Endodermal cell (in vitro differentiated cells): ENCODE data around the gene OR5D13. TPM values are rescaled to one million over a fixed set of nuclear protein-coding genes. Genes with fewer than 3 reads are reported as not detected.
A peak's percentile ranks its signal among the peaks of the same experiment; 100 is the strongest.

Experiments used
- DNase-seq: peaks from one replicate; pipeline ENCODE4 v3.0.0-alpha.2; 2017
- H3K27ac ChIP-seq: 2 replicates; pipeline ENCODE4 v1.5.1; 2013; ENCODE audit warnings: mild to moderate bottlenecking, low read depth, low read length, moderate library complexity
- H3K27me3 ChIP-seq: 2 replicates; pipeline ENCODE4 v1.6.1; 2013; ENCODE audit warnings: mild to moderate bottlenecking, low read length, moderate library complexity; ENCODE audit not compliant: insufficient read depth, control insufficient read depth, poor library complexity, severe bottlenecking
- H3K36me3 ChIP-seq: 2 replicates; pipeline ENCODE4 v1.7.0; 2013; ENCODE audit warnings: mild to moderate bottlenecking, low read length, moderate library complexity; ENCODE audit not compliant: control insufficient read depth, insufficient read depth
- H3K4me1 ChIP-seq: one replicate; pipeline ENCODE4 v1.7.0; 2013; ENCODE audit warnings: low read length; ENCODE audit not compliant: control insufficient read depth, insufficient read depth
- H3K4me3 ChIP-seq: 2 replicates; pipeline ENCODE4 v1.5.1; 2013; ENCODE audit warnings: mild to moderate bottlenecking, low read length, moderate library complexity
- H3K9ac ChIP-seq: 2 replicates; pipeline ENCODE4 v1.6.1; 2013; ENCODE audit warnings: mild to moderate bottlenecking, low read length, moderate library complexity; ENCODE audit not compliant: poor library complexity, severe bottlenecking; ENCODE audit errors: extremely low read depth
- H3K9me3 ChIP-seq: 2 replicates; pipeline ENCODE4 v1.6.1; 2013; ENCODE audit warnings: mild to moderate bottlenecking, low read length, moderate library complexity; ENCODE audit not compliant: control insufficient read depth
- H3K27ac Mint-ChIP-seq: 2 replicates; pipeline ENCODE4 v1.8.0; 2020; ENCODE audit warnings: mixed read lengths
- H3K27me3 Mint-ChIP-seq: 2 replicates; pipeline ENCODE4 v1.8.0; 2021; ENCODE audit warnings: mild to moderate bottlenecking, mixed read lengths; ENCODE audit not compliant: insufficient read depth
- H3K36me3 Mint-ChIP-seq: 2 replicates; pipeline ENCODE4 v1.8.0; 2020; ENCODE audit warnings: low read depth, mixed read lengths
- H3K4me1 Mint-ChIP-seq: 2 replicates; pipeline ENCODE4 v1.8.0; 2020; ENCODE audit warnings: mixed read lengths
- H3K4me3 Mint-ChIP-seq: 2 replicates; pipeline ENCODE4 v1.8.0; 2020; ENCODE audit warnings: mild to moderate bottlenecking, moderate library complexity, mixed read lengths
- H3K9me3 Mint-ChIP-seq: 2 replicates; pipeline ENCODE4 v1.8.0; 2020; ENCODE audit warnings: mild to moderate bottlenecking, mixed read lengths
- CTCF ChIP-seq: fragments of 200-600 bp; sonication (generic); conservative IDR thresholded peaks from 2 replicates; pipeline ENCODE4 v1.5.0; 2021; ENCODE audit warnings: antibody characterized with exemption, mild to moderate bottlenecking
- WGBS, 2 experiments: methylation state at CpG; one replicate each; pipeline versions ENCODE4 v1.1.5 to v1.1.7; 2013; ENCODE audit warnings: missing lambda C conversion rate in 2 of 2, mixed read lengths in 1 of 2; ENCODE audit not compliant: insufficient coverage in 1 of 2, insufficient read length in 1 of 2; 5-methylcytosine and 5-hydroxymethylcytosine counted together
- long read RNA-seq, 4 experiments: library from polyadenylated mRNA in 2 of 4; library from RNA in 1 of 4; library from capped mRNA in 1 of 4; stranded (forward) in 3 of 4; unstranded in 1 of 4; transcript quantifications; one replicate each; pipeline ENCODE4 v2.0.0, GENCODE V29; 2020 to 2021; ENCODE audit warnings: inconsistent platforms in 1 of 4
- polyA plus RNA-seq, 2 experiments: library from polyadenylated mRNA; stranded (reverse); fragments of 50-300 nt; gene quantifications; one replicate each; pipeline ENCODE4 v1.2.3, GENCODE V29; 2013
- total RNA-seq, 2 donors: library from RNA; stranded (reverse); fragmentation: NEBNext Ultra II Directional in 1 of 2; extraction: Animal tissue kit (Norgen Biotek cat#: 25700) in 1 of 2; gene quantifications; 2 replicates in 1 of 2; 3 replicates in 1 of 2; pipeline ENCODE4 v1.2.1, GENCODE V29; 2021

Gene OR5D13
- total RNA-seq: not detected
- polyA plus RNA-seq (2013, experiment 1 of 2): not detected
- not detected for polyA plus RNA-seq (2013, experiment 2 of 2)
- long read RNA-seq, experiment 1: 0 reads
- long read RNA-seq, experiment 2: 0 reads
- long read RNA-seq, experiment 3: 0 reads
- long read RNA-seq, experiment 4: 0 reads

GRCh38 chr11:55773138-55773537, at the start of gene OR5D13:
Gene OR5D13 (plus strand): TSS chr11:55773438. CDS start chr11:55773438, 0 bp downstream.
- no peaks in the 10 kb centered on the region for H3K27me3 ChIP-seq
- H3K4me3 Mint-ChIP-seq: no peak within 1 kb of the TSS
- no peak within 1 kb of the TSS for H3K4me3 ChIP-seq
- no peak within 1 kb of the TSS for H3K27ac Mint-ChIP-seq
- no peaks in the 10 kb centered on the region for H3K4me1 Mint-ChIP-seq
- H3K27ac ChIP-seq: no peak within 1 kb of the TSS
- no peaks in the 10 kb centered on the region for H3K36me3 Mint-ChIP-seq
- no peak for TF ChIP-seq CTCF
- no peaks in the 10 kb centered on the region for H3K27me3 Mint-ChIP-seq
- no peaks in the 10 kb centered on the region for H3K36me3 ChIP-seq
- no peaks in the 10 kb centered on the region for H3K4me1 ChIP-seq
- no peak for DNase-seq
- no peak within 1 kb of the TSS for H3K9ac ChIP-seq
- peaks cover 83% of the 10 kb centered on the region for H3K9me3 Mint-ChIP-seq
- peaks cover 78% of the 10 kb centered on the region for H3K9me3 ChIP-seq

- H3K27me3 Mint-ChIP-seq: no peaks in the 10 kb centered on the region
- Histone ChIP-seq H3K27me3 (no peaks in the 10 kb centered on the region), H3K4me3 (no peak overlapping the region), H3K36me3 (no peaks in the 10 kb centered on the region), H3K27ac (no peak overlapping the region), H3K9ac (no peak overlapping the region), H3K9me3 (peaks cover 76% of the 10 kb centered on the region), H3K4me1 (no peaks in the 10 kb centered on the region)
- no peak overlapping the region for H3K4me3 Mint-ChIP-seq
- no peak overlapping the region for H3K27ac Mint-ChIP-seq
- DNase-seq: peak; percentile 60
- peaks cover 71% of the 10 kb centered on the region for H3K9me3 Mint-ChIP-seq
- H3K36me3 Mint-ChIP-seq: no peaks in the 10 kb centered on the region
- WGBS, 2 experiments: 18 to 20% methylated on average over 3 to 5 of the region's 5 CpGs
- no peaks in the 10 kb centered on the region for H3K4me1 Mint-ChIP-seq
- peak; percentile 42 for TF ChIP-seq CTCF
These were observed 46.4 kb upstream of the OR5D13 start for GRCh38 chr11:55726715-55727324.

- WGBS, 2 experiments: 20 to 58% methylated on average over 1 to 3 of the region's 3 CpGs
- peaks cover 81% of the 10 kb centered on the region for H3K9me3 ChIP-seq
- no peaks in the 10 kb centered on the region for H3K27me3 Mint-ChIP-seq
These were observed 40.3 kb upstream of the OR5D13 start for GRCh38 chr11:55732936-55733335.

More at GRCh38 chr11:55732936-55733335, 40.3 kb upstream of the OR5D13 start:
- Mint-ChIP-seq H3K27ac (no peak overlapping the region), H3K4me1 (no peaks in the 10 kb centered on the region), H3K9me3 (peaks cover 87% of the 10 kb centered on the region), H3K4me3 (no peak overlapping the region), H3K36me3 (peaks cover 1% of the 10 kb centered on the region)
- Histone ChIP-seq H3K27me3 (no peaks in the 10 kb centered on the region), H3K36me3 (no peaks in the 10 kb centered on the region), H3K9ac (no peak overlapping the region), H3K4me1 (no peaks in the 10 kb centered on the region), H3K27ac (no peak overlapping the region), H3K4me3 (no peak overlapping the region)
- no peak for DNase-seq
- no peak for TF ChIP-seq CTCF
